K562 (cell line): Measurements from ENCODE around the gene PGAM2. TPM values are rescaled to one million over a fixed set of nuclear protein-coding genes. Genes with fewer than 3 reads are reported as not detected.

ENCODE experiments used
- CHD7 ChIP-seq: fragments of 200-600 bp; sonication (generic); IDR thresholded peaks from one replicate; pipeline ENCODE4 v1.6.1; 2012; ENCODE audit warnings: mild to moderate bottlenecking, low read depth, low read length, inconsistent platforms
- STAG1 ChIP-seq: sonication (generic); formaldehyde crosslinking; IDR thresholded peaks from 2 replicates; pipeline ENCODE4 v1.5.0; 2020; ENCODE audit warnings: missing genetic modification reagents, borderline replicate concordance
- ZSCAN29 ChIP-seq: fragments of 450-650 bp; IDR thresholded peaks from 2 replicates; pipeline ENCODE4 v1.6.1; 2017
- ZZZ3 ChIP-seq: fragments of 450-650 bp; IDR thresholded peaks from 2 replicates; pipeline ENCODE4 v1.6.1; 2016; ENCODE audit warnings: antibody characterized with exemption, mild to moderate bottlenecking, moderate library complexity
- polyA plus RNA-seq, 8 experiments: library from polyadenylated mRNA; depleted of rRNA in 4 of 8; stranded (reverse) in 5 of 8; unstranded in 3 of 8; fragments of >200 nt; fragmentation: Nextera tagmentation in 2 of 8; fragmentation: Illumina TruSeq in 1 of 8; extraction: Ambion mirVana in 2 of 8; extraction: Trizol in 1 of 8; gene quantifications; 2 replicates each; pipeline versions ENCODE4 v1.2.1 to v1.2.3, GENCODE V29; 2011 to 2014; ENCODE audit warnings: inconsistent platforms in 1 of 8, missing spikeins in 1 of 8
- total RNA-seq, 7 experiments: library from RNA; depleted of rRNA in 6 of 7; stranded (reverse); fragments of >200 nt in 6 of 7; fragmentation: Illumina TruSeq in 2 of 7; extraction: Trizol in 2 of 7; gene quantifications; 2 replicates each; pipeline versions ENCODE4 v1.2.1 to v1.2.3, GENCODE V29; 2011 to 2021; ENCODE audit warnings: low replicate concordance in 1 of 7
- TF ChIP-seq, protein P1 (sequence below), 2 experiments: fragments of 450-650 bp in 1 of 2; sonication (generic) in 1 of 2; formaldehyde crosslinking in 1 of 2; IDR thresholded peaks in 1 of 2; conservative IDR thresholded peaks in 1 of 2; 2 replicates each; pipeline versions ENCODE4 v1.6.1 to v1.8.1; 2016 to 2023; ENCODE audit warnings: mild to moderate bottlenecking in 2 of 2, moderate library complexity in 2 of 2, inconsistent platforms in 1 of 2, missing genetic modification reagents in 1 of 2

The PGAM2 gene
- total and polyA plus RNA-seq, 9 of the 15 experiments (the other 6 are each of a cell fraction or from before 2014, with no cell fraction given): not detected

GRCh38 chr7:44065431-44066110, at the start of gene PGAM2 (continued):
- no peak for TF ChIP-seq CHD7
- TF ChIP-seq STAG1 (CRISPR knock-in tag): no peak
- no peak for TF ChIP-seq ZSCAN29
- no peak for TF ChIP-seq ZZZ3
- TF ChIP-seq, protein P1, sequence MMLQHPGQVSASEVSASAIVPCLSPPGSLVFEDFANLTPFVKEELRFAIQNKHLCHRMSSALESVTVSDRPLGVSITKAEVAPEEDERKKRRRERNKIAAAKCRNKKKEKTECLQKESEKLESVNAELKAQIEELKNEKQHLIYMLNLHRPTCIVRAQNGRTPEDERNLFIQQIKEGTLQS (IDR thresholded peaks at IDR 0.05): no peak
- TF ChIP-seq, protein P1 (CRISPR knock-in tag; conservative IDR thresholded peaks at IDR 0.05): no peak
